Dedifferentiated amniotic fluid mesenchymal stem cell (primary cell): ENCODE measurements around the gene ZNF214.

Experiments used
- DNase-seq: peaks from one replicate; pipeline ENCODE4 v3.0.0-alpha.2; 2016; ENCODE audit errors: extremely low spot score

ZNF214 gene

GRCh38 chr11:7020183-7020917 lies at the start of gene ZNF214, which contains the start of gene NLRP14:
Gene ZNF214 (minus strand): TSS chr11:7020346. CDS start chr11:7002835, 17,511 bp downstream.
Gene NLRP14 (plus strand): TSS chr11:7020479. CDS start chr11:7038587, 18,108 bp downstream.
- DNase-seq, result peak; percentile 91

GRCh38 chr11:7062534-7062933 lies 42.4 kb upstream of the ZNF214 start:
- no peak for DNase-seq

GRCh38 chr11:7060868-7061267 lies 40.7 kb upstream of the ZNF214 start:
- no peak for DNase-seq

GRCh38 chr11:7057641-7058040 lies 37.5 kb upstream of the ZNF214 start:
- no peak for DNase-seq

GRCh38 chr11:7056828-7057513 lies 36.8 kb upstream of the ZNF214 start:
- DNase-seq, result no peak

GRCh38 chr11:7050191-7050590 lies 30.0 kb upstream of the ZNF214 start:
- no peak for DNase-seq

- no peak for DNase-seq
Observed at GRCh38 chr11:7046474-7047175, 26.5 kb upstream of the ZNF214 start.

GRCh38 chr11:7034019-7034418 lies 13.9 kb upstream of the ZNF214 start:
- DNase-seq, result no peak

GRCh38 chr11:7032692-7033091 lies 12.5 kb upstream of the ZNF214 start:
- DNase-seq, result no peak

GRCh38 chr11:7031471-7031871 lies 11.3 kb upstream of the ZNF214 start:
- no peak for DNase-seq

GRCh38 chr11:7030836-7031235 lies 10.7 kb upstream of the ZNF214 start:
- DNase-seq, result no peak

GRCh38 chr11:7028141-7028540 lies 8.0 kb upstream of the ZNF214 start:
- no peak for DNase-seq

- DNase-seq, result no peak
Observed at GRCh38 chr11:7021318-7021717, 1.2 kb upstream of the ZNF214 start.

- DNase-seq, result no peak
Observed at GRCh38 chr11:7019500-7020182, 505 bp downstream of the ZNF214 start.

- no peak for DNase-seq
Observed at GRCh38 chr11:7016011-7016410, 4.1 kb downstream of the ZNF214 start.

GRCh38 chr11:7014118-7014517 lies 6.0 kb downstream of the ZNF214 start:
- no peak for DNase-seq

GRCh38 chr11:7004482-7004881 lies 15.7 kb downstream of the ZNF214 start:
- DNase-seq, result no peak

GRCh38 chr11:6995703-6996102 lies 24.4 kb downstream of the ZNF214 start:
- no peak for DNase-seq

- DNase-seq, result peak; percentile 81
Observed at GRCh38 chr11:6992457-6993417, 27.4 kb downstream of the ZNF214 start.

- no peak for DNase-seq
Observed at GRCh38 chr11:6992026-6992425, 28.1 kb downstream of the ZNF214 start.

GRCh38 chr11:6991227-6991626 lies 28.9 kb downstream of the ZNF214 start:
- no peak for DNase-seq
